ACHN (cell line): Measurements from ENCODE around the gene ENTREP1.
"Not testable (repeated sequence)": the region's sequence is repeated elsewhere in the genome, so short reads cannot be mapped to it uniquely, and the experiment has no call there.

ENCODE experiments used
- DNase-seq: peaks from one replicate; pipeline ENCODE4 v3.0.0-alpha.2; 2015
- in situ Hi-C: cut with HindIII; loops from 2 replicates; pipeline ENCODE4 v1.10.0; 2017; ENCODE audit warnings: low sequenced_read_pairs, low pct_ligation_motif_present, low pct_unique_long_range_greater_than_20kb

The ENTREP1 gene

GRCh38 chr9:69324549-69325401 is at the start of gene ENTREP1:
ENTREP1 (plus strand) TSS chr9:69325215; CDS start chr9:69325310, 95 bp downstream.
- DNase-seq = peak; percentile 44
- in situ Hi-C loops = no loop called here

- DNase-seq = no peak
- in situ Hi-C loops = no loop called here
Measured at GRCh38 chr9:69276775-69277174, 48.2 kb upstream of the ENTREP1 start.

- in situ Hi-C loops = no loop called here
- no peak for DNase-seq
Measured at GRCh38 chr9:69279084-69279731, 45.8 kb upstream of the ENTREP1 start.

GRCh38 chr9:69279733-69280132 is 45.3 kb upstream of the ENTREP1 start:
- DNase-seq = no peak
- in situ Hi-C loops = no loop called here

GRCh38 chr9:69283003-69283402 is 42.0 kb upstream of the ENTREP1 start:
- no peak for DNase-seq
- in situ Hi-C loops = no loop called here

GRCh38 chr9:69292078-69292477 is 32.9 kb upstream of the ENTREP1 start:
- DNase-seq = no peak

GRCh38 chr9:69293156-69293555 is 31.9 kb upstream of the ENTREP1 start:
- in situ Hi-C loops = no loop called here
- DNase-seq = no peak

More at GRCh38 chr9:69292078-69292477, 32.9 kb upstream of the ENTREP1 start:
- in situ Hi-C loops = no loop called here

GRCh38 chr9:69295872-69296552 is 29.0 kb upstream of the ENTREP1 start:
- in situ Hi-C loops = no loop called here
- DNase-seq = no peak

- DNase-seq = no peak
- in situ Hi-C loops = no loop called here
Measured at GRCh38 chr9:69297300-69297980, 27.6 kb upstream of the ENTREP1 start.

- in situ Hi-C loops = no loop called here
- no peak for DNase-seq
Measured at GRCh38 chr9:69299315-69299714, 25.7 kb upstream of the ENTREP1 start.

- DNase-seq = no peak
- in situ Hi-C loops = no loop called here
Measured at GRCh38 chr9:69299826-69300225, 25.2 kb upstream of the ENTREP1 start.

- DNase-seq = no peak
- in situ Hi-C loops = no loop called here
Measured at GRCh38 chr9:69303331-69303730, 21.7 kb upstream of the ENTREP1 start.

- in situ Hi-C loops = not testable (repeated sequence)
Measured at GRCh38 chr9:69306895-69307445, 18.0 kb upstream of the ENTREP1 start.

GRCh38 chr9:69307446-69308205 is 17.4 kb upstream of the ENTREP1 start:
- no peak for DNase-seq
- in situ Hi-C loops = no loop called here

More at GRCh38 chr9:69306895-69307445, 18.0 kb upstream of the ENTREP1 start:
- not testable (repeated sequence) for DNase-seq

GRCh38 chr9:69308206-69308931 is 16.6 kb upstream of the ENTREP1 start:
- in situ Hi-C loops = no loop called here
- no peak for DNase-seq

GRCh38 chr9:69313175-69313574 is 11.8 kb upstream of the ENTREP1 start:
- no peak for DNase-seq
- in situ Hi-C loops = no loop called here

GRCh38 chr9:69314547-69314946 is 10.5 kb upstream of the ENTREP1 start:
- no peak for DNase-seq
- in situ Hi-C loops = no loop called here
